K562 (cell line): ENCODE measurements around the gene HIP1R. TPM values are rescaled to one million over a fixed set of nuclear protein-coding genes. Genes with fewer than 3 reads are reported as not detected.

ENCODE experiments used
- YY1 ChIP-seq, 3 experiments: IDR thresholded peaks; 2 replicates each; pipeline ENCODE4 v1.6.1; 2011; ENCODE audit warnings: low read length in 2 of 3, mild to moderate bottlenecking in 2 of 3, moderate library complexity in 2 of 3, borderline replicate concordance in 1 of 3, control low read depth in 1 of 3, low read depth in 1 of 3; ENCODE audit not compliant: insufficient read depth in 3 of 3, insufficient replicate concordance in 2 of 3, control insufficient read depth in 1 of 3, insufficient read length in 1 of 3; ENCODE audit errors: extremely low read depth in 1 of 3
- ZBTB7A ChIP-seq: IDR thresholded peaks from 2 replicates; pipeline ENCODE4 v1.6.1; 2011; ENCODE audit warnings: low read depth, mild to moderate bottlenecking, low read length, moderate library complexity, borderline replicate concordance; ENCODE audit not compliant: control insufficient read depth
- ZC3H11A ChIP-seq: IDR thresholded peaks from 2 replicates; pipeline ENCODE4 v1.6.1; 2012; ENCODE audit warnings: low read depth, low read length, improper control_type of control experiment
- ZFX ChIP-seq: sonication (generic); formaldehyde crosslinking; IDR thresholded peaks from 2 replicates; pipeline ENCODE4 v1.8.0; 2022; ENCODE audit warnings: mild to moderate bottlenecking, missing genetic modification reagents, moderate library complexity
- polyA plus RNA-seq, 8 experiments: library from polyadenylated mRNA; depleted of rRNA in 4 of 8; stranded (reverse) in 5 of 8; unstranded in 3 of 8; fragments of >200 nt; fragmentation: Nextera tagmentation in 2 of 8; fragmentation: Illumina TruSeq in 1 of 8; extraction: Ambion mirVana in 2 of 8; extraction: Trizol in 1 of 8; gene quantifications; 2 replicates each; pipeline versions ENCODE4 v1.2.1 to v1.2.3, GENCODE V29; 2011 to 2014; ENCODE audit warnings: inconsistent platforms in 1 of 8, missing spikeins in 1 of 8
- total RNA-seq, 7 experiments: library from RNA; depleted of rRNA in 6 of 7; stranded (reverse); fragments of >200 nt in 6 of 7; fragmentation: Illumina TruSeq in 2 of 7; extraction: Trizol in 2 of 7; gene quantifications; 2 replicates each; pipeline versions ENCODE4 v1.2.1 to v1.2.3, GENCODE V29; 2011 to 2021; ENCODE audit warnings: low replicate concordance in 1 of 7
- TF ChIP-seq, protein P1 (sequence below), 2 experiments: IDR thresholded peaks; 2 replicates each; pipeline ENCODE4 v1.6.1; 2011; ENCODE audit warnings: borderline replicate concordance in 1 of 2, control low read depth in 1 of 2, low read depth in 1 of 2, low read length in 1 of 2, mild to moderate bottlenecking in 1 of 2, mixed read lengths in 1 of 2, moderate library complexity in 1 of 2; ENCODE audit not compliant: insufficient read depth in 1 of 2, insufficient read length in 1 of 2, poor library complexity in 1 of 2, severe bottlenecking in 1 of 2; ENCODE audit errors: extremely low read depth in 1 of 2
- TF ChIP-seq, protein P2 (sequence below), 2 experiments: IDR thresholded peaks; 2 replicates each; pipeline ENCODE4 v1.6.1; 2012; ENCODE audit warnings: improper control_type of control experiment in 2 of 2, low read depth in 2 of 2, low read length in 2 of 2, borderline replicate concordance in 1 of 2

HIP1R gene
- total and polyA plus RNA-seq, 9 of the 15 experiments (the other 6 are each of a cell fraction or from before 2014, with no cell fraction given), result 0.15 to 31.0 (median 14.2) TPM

DNA sequence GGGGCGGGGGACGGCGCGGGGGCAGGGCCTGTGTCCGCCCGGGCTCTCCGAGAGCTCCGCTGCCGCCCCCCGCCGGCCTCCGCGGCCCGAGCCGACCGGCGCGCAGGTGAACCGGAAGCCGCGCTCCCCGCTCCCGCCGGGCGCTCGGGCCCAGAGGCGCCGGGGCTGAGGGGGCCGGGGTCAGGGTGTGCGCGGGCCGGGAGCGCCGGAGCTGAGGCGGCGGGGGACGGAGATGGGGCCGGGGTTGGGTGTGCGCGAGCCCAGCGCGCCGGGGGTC, 431 bp downstream of the HIP1R start (continued):
- TF ChIP-seq, protein P1, sequence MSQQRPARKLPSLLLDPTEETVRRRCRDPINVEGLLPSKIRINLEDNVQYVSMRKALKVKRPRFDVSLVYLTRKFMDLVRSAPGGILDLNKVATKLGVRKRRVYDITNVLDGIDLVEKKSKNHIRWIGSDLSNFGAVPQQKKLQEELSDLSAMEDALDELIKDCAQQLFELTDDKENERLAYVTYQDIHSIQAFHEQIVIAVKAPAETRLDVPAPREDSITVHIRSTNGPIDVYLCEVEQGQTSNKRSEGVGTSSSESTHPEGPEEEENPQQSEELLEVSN (IDR thresholded peaks at IDR 0.05; ENCODE audit: borderline replicate concordance in 1 of 2, extremely low read depth in 1 of 2, insufficient read depth in 1 of 2, insufficient read length in 1 of 2, low read depth in 1 of 2, low read length in 1 of 2, poor library complexity in 1 of 2, severe bottlenecking in 1 of 2), result peak in 1 of 2 experiments; percentile 52
- TF ChIP-seq, protein P2, sequence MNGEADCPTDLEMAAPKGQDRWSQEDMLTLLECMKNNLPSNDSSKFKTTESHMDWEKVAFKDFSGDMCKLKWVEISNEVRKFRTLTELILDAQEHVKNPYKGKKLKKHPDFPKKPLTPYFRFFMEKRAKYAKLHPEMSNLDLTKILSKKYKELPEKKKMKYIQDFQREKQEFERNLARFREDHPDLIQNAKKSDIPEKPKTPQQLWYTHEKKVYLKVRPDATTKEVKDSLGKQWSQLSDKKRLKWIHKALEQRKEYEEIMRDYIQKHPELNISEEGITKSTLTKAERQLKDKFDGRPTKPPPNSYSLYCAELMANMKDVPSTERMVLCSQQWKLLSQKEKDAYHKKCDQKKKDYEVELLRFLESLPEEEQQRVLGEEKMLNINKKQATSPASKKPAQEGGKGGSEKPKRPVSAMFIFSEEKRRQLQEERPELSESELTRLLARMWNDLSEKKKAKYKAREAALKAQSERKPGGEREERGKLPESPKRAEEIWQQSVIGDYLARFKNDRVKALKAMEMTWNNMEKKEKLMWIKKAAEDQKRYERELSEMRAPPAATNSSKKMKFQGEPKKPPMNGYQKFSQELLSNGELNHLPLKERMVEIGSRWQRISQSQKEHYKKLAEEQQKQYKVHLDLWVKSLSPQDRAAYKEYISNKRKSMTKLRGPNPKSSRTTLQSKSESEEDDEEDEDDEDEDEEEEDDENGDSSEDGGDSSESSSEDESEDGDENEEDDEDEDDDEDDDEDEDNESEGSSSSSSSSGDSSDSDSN (IDR thresholded peaks at IDR 0.05; ENCODE audit: borderline replicate concordance in 1 of 2, low read depth in 2 of 2, low read length in 2 of 2), result 0 out of 4 replicates have a peak, but pooled peaks have one; percentile 45 to 68
- TF ChIP-seq ZBTB7A (peak; percentile 79; the same call in 1 of the 2 replicates), ZC3H11A (no peak), ZFX (CRISPR knock-in tag) (peak; percentile 39; the same call in 1 of the 2 replicates), YY1 (IDR thresholded peaks at IDR 0.05; ENCODE audit: borderline replicate concordance in 1 of 3, control insufficient read depth in 1 of 3, extremely low read depth in 1 of 3, insufficient read depth in 3 of 3, insufficient read length in 1 of 3, insufficient replicate concordance in 2 of 3, low read depth in 1 of 3, low read length in 2 of 3) (peak in 1 of 3 experiments; percentile 8)
- TF ChIP-seq, all 486 proteins: peak for 9
